Mucosa of descending colon (tissue), 3 donors: ENCODE results near the gene MAP7D3. TPM values are rescaled to one million over a fixed set of nuclear protein-coding genes. Genes with fewer than 3 reads are reported as not detected.
A peak's percentile ranks its signal among the peaks of the same experiment; 100 is the strongest.

Source experiments
- ATAC-seq: fragments of 200-7000 bp; cut with Tn5 transposase; one replicate; pipeline ENCODE4 v1.9.1; 2020; ENCODE audit warnings: mild to moderate bottlenecking, moderate library complexity
- DNase-seq, 3 donors: peaks; one replicate each; pipeline ENCODE4 v3.0.0-alpha.2; 2020
- H3K36me3 ChIP-seq: fragments of 200-600 bp; one replicate; pipeline ENCODE4 v1.8.0; 2021; ENCODE audit warnings: low read depth, mild to moderate bottlenecking
- H3K4me1 ChIP-seq: fragments of 200-600 bp; one replicate; pipeline ENCODE4 v1.8.0; 2021; ENCODE audit warnings: low read depth, mild to moderate bottlenecking
- H3K4me3 ChIP-seq: fragments of 200-600 bp; one replicate; pipeline ENCODE4 v1.8.0; 2021; ENCODE audit warnings: mild to moderate bottlenecking
- H3K9me3 ChIP-seq: fragments of 200-600 bp; one replicate; pipeline ENCODE4 v1.8.0; 2021; ENCODE audit warnings: mild to moderate bottlenecking
- CTCF ChIP-seq: fragments of 200-600 bp; IDR thresholded peaks from one replicate; pipeline ENCODE4 v1.8.0; 2022; ENCODE audit warnings: antibody characterized with exemption, mild to moderate bottlenecking
- intact Hi-C, 2 donors: fragments of 100-400 bp; cut with DNase I in 1 of 2; cut with micrococcal nuclease in 1 of 2; formaldehyde crosslinking; loops; one replicate each; pipeline versions ENCODE4 v1.11.0 to v1.11.1; 2022; cut with DNase I, micrococcal nuclease
- total RNA-seq, 3 donors: library from RNA; stranded (reverse); fragmentation: NEBNext Ultra II Directional in 2 of 3; extraction: Animal tissue kit (Norgen Biotek cat#: 25700) in 2 of 3; gene quantifications; one replicate each; pipeline versions ENCODE4 v1.2.1 to v1.2.4, GENCODE V29; 2021 to 2023
- donor health status: DM: no; HTN: no; CAD: no; lungs with moderate emphysema.
- donor health status: DM: no; HTN: no; CAD: no.
- donor health status: DM: no; HTN: yes; CAD: no.

Gene MAP7D3
- total RNA-seq, 3 donors from 2014 or later, result 2.8 to 11.1 (median 4.4) TPM

- intact Hi-C loops, result no loop called here
- Histone ChIP-seq H3K36me3 (no peaks in the 10 kb centered on the region), H3K9me3 (no peaks in the 10 kb centered on the region), H3K4me3 (no peak overlapping the region), H3K4me1 (no peaks in the 10 kb centered on the region)
- DNase-seq, result no peak
- ATAC-seq, result peak; percentile 62
- no peak for TF ChIP-seq CTCF
Observed at GRCh38 chrX:136183172-136183571, 68.0 kb downstream of the MAP7D3 start.

GRCh38 chrX:136182414-136182813, 68.8 kb downstream of the MAP7D3 start:
- H3K4me1 ChIP-seq, result no peaks in the 10 kb centered on the region
- no peak overlapping the region for H3K4me3 ChIP-seq
- intact Hi-C loops, result no loop called here
- no peak for TF ChIP-seq CTCF
- ATAC-seq (no peak), DNase-seq (no peak)
- H3K9me3 ChIP-seq, result no peaks in the 10 kb centered on the region
- H3K36me3 ChIP-seq, result no peaks in the 10 kb centered on the region

- Histone ChIP-seq H3K4me3 (no peak overlapping the region), H3K36me3 (no peaks in the 10 kb centered on the region), H3K9me3 (no peaks in the 10 kb centered on the region), H3K4me1 (no peaks in the 10 kb centered on the region)
- DNase-seq (no peak), ATAC-seq (no peak)
- intact Hi-C loops, result no loop called here
- TF ChIP-seq CTCF, result no peak
Observed at GRCh38 chrX:136179133-136179532, 72.1 kb downstream of the MAP7D3 start.

GRCh38 chrX:136176399-136176825, 74.8 kb downstream of the MAP7D3 start:
- Histone ChIP-seq H3K4me1 (no peaks in the 10 kb centered on the region), H3K4me3 (no peak overlapping the region), H3K36me3 (no peaks in the 10 kb centered on the region), H3K9me3 (no peaks in the 10 kb centered on the region)
- intact Hi-C loops, result no loop called here
- DNase-seq, result no peak
- TF ChIP-seq CTCF, result no peak
- peak; percentile 55 for ATAC-seq

GRCh38 chrX:136171420-136171819, 79.8 kb downstream of the MAP7D3 start:
- Histone ChIP-seq H3K9me3 (no peaks in the 10 kb centered on the region), H3K36me3 (no peaks in the 10 kb centered on the region), H3K4me1 (no peaks in the 10 kb centered on the region), H3K4me3 (no peak overlapping the region)
- ATAC-seq, result no peak
- no peak for TF ChIP-seq CTCF
- no peak for DNase-seq
- intact Hi-C loops, result no loop called here

GRCh38 chrX:136170139-136170800, 80.9 kb downstream of the MAP7D3 start:
- Histone ChIP-seq H3K9me3 (no peaks in the 10 kb centered on the region), H3K36me3 (no peaks in the 10 kb centered on the region), H3K4me1 (no peaks in the 10 kb centered on the region), H3K4me3 (no peak overlapping the region)
- TF ChIP-seq CTCF, result no peak
- DNase-seq (no peak), ATAC-seq (peak; percentile 41)
- intact Hi-C loops, result no loop called here
